Measurements from ENCODE around the gene REN. TPM values are rescaled to one million over a fixed set of nuclear protein-coding genes. Genes with fewer than 3 reads are reported as not detected.

Gene REN
- not detected for total RNA-seq

DNA sequence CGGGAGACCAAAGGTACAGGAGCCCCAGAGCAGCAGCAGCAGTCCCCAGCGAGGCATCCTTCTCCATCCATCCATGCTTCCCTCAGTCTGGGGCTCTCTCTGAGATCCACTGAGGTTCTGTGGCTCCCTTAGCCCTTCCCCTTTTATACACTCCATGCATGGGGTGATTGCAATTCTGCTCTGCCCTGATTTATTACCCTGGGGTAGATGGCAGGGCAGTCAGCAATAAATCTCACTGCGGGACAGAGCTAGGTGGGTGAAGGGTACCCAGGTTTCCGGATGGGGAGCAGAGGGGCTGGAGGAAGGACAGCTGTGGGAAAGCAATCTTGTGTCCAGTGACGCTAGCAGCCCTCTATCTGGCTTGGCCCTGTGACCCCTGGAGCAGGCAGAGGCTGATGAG lies at the start of gene REN:
TSS of gene REN (minus strand) at position 119 of the 400 bp plus-strand sequence. CDS start at position 75, 44 bp downstream.
- DNase-seq, result no peak
- Mint-ChIP-seq H3K9me3 (peaks cover 26% of the 10 kb centered on the region), H3K36me3 (ENCODE audit: low read depth) (no peaks in the 10 kb centered on the region), H3K27me3 (peaks cover 2% of the 10 kb centered on the region), H3K4me3 (no peak within 1 kb of the TSS), H3K27ac (no peak within 1 kb of the TSS), H3K4me1 (no peaks in the 10 kb centered on the region)
- ChIA-PET CTCF (interaction anchor here (0.9 to 1.9 kb wide), 6 partner anchors 8 to 232 kb away, joined by 3 to 6 read pairs (median 3); no protein-coding TSS in a partner anchor), POLR2A (no interaction called here)

DNA sequence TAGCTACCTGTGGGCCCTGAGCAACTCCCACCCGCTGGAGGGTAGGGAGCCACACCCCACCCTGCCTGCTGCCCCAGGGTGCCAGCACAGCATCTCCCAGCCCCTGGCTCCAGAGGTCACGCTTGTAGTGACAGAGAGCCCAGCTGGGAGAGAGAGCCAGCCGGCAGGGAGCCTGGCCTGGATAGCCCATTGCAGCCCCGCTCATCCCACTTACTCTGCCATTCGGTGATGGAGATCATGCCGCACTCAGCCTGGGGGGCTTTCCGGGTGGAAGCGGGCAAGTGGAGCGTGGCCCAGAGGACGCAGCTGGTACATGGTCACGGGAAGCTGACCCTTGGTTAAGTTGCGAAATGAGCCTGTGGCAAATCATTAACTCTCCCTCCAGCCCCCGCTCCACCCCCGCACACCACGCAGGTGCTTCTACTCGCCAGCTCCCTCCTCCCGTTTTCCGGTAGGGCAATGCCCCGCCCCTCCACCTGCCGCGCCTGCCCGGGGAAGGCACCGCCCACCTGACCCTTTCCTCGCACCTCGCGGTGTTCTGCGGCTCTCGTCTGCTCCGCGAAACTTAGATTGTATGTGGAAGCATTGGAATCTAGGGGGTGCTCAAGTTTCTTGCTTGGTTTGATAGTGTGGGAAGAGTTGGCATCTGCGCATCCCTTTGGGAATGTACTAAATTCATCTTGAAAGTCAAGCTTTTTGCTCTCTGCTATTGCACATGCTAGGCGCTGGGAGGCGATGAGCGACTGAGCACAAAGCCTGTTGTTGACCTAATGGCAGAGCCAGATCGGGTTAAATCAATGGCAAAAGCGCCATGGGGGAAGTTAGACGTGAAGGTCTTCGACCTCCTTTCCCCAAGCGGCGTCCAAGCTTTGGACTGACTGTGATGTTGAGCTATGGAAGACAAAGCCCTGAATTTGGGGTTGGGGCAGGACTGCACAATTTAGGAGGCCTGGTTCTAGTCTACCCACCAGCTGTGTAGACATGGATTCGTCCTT lies 47.8 kb upstream of the REN start, which contains the start of gene GOLT1A:
TSS of gene GOLT1A (minus strand) at position 321 of the 995 bp plus-strand sequence. CDS start at position 239, 82 bp downstream.
- no peak within 1 kb of the TSS for H3K27ac Mint-ChIP-seq
- DNase-seq, result peak; percentile 41
- peaks cover 7% of the 10 kb centered on the region for H3K4me1 Mint-ChIP-seq
- POLR2A ChIA-PET, result no interaction called here
- H3K9me3 Mint-ChIP-seq, result no peaks in the 10 kb centered on the region
- CTCF ChIA-PET, result interaction anchor here (0.9 to 1.6 kb wide), 2 partner anchors 149 to 185 kb away, joined by 5 to 9 read pairs; no protein-coding TSS in a partner anchor
- H3K36me3 Mint-ChIP-seq (ENCODE audit: low read depth), result no peaks in the 10 kb centered on the region
- H3K27me3 Mint-ChIP-seq, result peaks cover 8% of the 10 kb centered on the region
- H3K4me3 Mint-ChIP-seq, result no peak within 1 kb of the TSS

DNA sequence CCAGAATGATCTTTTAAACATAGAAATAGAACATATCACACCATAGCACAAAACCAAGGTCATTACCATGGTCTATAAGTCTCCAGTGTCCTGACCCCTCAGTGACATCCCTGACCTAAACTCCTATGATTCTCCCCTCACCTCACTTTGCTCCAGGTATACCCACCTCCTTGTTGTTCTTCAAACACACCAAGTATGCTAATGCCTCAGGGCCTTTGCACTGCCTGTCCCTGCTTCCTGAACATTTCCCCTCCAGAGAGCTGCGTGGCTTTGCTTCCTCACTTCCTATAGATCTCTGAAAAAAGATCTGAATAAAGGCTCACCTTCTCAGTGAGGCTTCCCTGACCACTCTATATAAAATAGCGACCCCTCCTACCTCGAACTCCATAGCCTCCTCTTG lies 46.6 kb upstream of the REN start:
- no peaks in the 10 kb centered on the region for H3K9me3 Mint-ChIP-seq
- H3K27ac Mint-ChIP-seq, result no peak overlapping the region
- H3K36me3 Mint-ChIP-seq (ENCODE audit: low read depth), result no peaks in the 10 kb centered on the region
- POLR2A ChIA-PET, result no interaction called here
- H3K4me1 Mint-ChIP-seq, result peaks cover 7% of the 10 kb centered on the region
- no peak for DNase-seq
- no peak overlapping the region for H3K4me3 Mint-ChIP-seq
- CTCF ChIA-PET, result no interaction called here
- peaks cover 9% of the 10 kb centered on the region for H3K27me3 Mint-ChIP-seq

DNA sequence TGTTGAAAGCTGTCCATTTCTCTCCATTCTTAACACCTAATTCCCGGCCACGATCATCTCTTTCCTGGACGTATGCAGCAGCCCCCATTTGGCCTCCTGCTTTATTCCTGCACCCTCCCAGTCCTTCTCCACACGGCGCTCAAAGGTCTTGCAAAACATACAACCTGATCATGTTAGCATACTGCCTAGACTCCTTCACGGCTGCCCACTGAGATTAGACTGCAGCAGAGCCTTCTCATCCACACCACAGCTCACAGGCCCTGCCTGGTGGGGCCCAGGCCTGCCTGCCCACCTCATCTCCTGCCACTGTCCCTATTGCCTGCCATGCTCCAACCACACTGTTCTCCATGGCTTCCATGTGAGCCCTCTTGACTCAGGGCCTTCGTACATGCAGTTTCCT lies 44.9 kb upstream of the REN start:
- peaks cover 7% of the 10 kb centered on the region for H3K4me1 Mint-ChIP-seq
- no peak for DNase-seq
- CTCF ChIA-PET, result interaction anchor here (0.8 kb wide), 1 partner anchor 44 kb away, joined by 3 read pairs; the partner anchor contains the start of gene REN
- H3K27me3 Mint-ChIP-seq, result peaks cover 21% of the 10 kb centered on the region
- POLR2A ChIA-PET, result no interaction called here
- H3K9me3 Mint-ChIP-seq, result no peaks in the 10 kb centered on the region
- H3K27ac Mint-ChIP-seq, result no peak overlapping the region
- no peaks in the 10 kb centered on the region for H3K36me3 Mint-ChIP-seq (ENCODE audit: low read depth)
- H3K4me3 Mint-ChIP-seq, result no peak overlapping the region

DNA sequence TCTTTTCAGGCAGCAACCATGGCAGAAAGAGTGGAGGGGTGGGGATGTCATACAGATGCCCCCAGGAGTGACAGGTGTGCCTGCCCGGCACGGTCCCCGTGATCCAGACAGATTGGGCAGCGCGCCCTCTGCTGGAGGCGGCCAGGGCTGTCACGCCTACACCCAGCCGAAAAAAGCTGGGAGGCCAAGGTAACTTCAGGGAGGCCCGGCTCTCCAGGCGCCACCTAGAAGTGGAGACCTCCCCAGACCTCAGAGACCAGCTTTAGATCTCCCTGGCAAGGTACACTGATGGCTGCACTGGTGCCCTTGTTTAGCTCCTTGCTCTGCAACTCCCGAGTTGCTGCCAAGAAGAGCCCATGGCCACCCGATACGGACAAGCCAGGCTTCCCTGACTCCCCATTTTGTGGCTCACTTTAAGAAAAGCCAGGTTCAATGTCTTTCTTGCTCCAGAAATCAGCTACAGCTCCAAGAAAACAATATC lies 41.0 kb upstream of the REN start:
- no peak overlapping the region for H3K4me3 Mint-ChIP-seq
- peak; percentile 73 for DNase-seq
- peaks cover 33% of the 10 kb centered on the region for H3K27me3 Mint-ChIP-seq
- H3K36me3 Mint-ChIP-seq (ENCODE audit: low read depth), result no peaks in the 10 kb centered on the region
- POLR2A ChIA-PET, result no interaction called here
- CTCF ChIA-PET, result interaction anchor here (0.6 to 2.6 kb wide), 20 partner anchors 9 to 346 kb away, joined by 3 to 18 read pairs (median 4); partner anchors contain the start of gene REN
- no peaks in the 10 kb centered on the region for H3K9me3 Mint-ChIP-seq
- no peaks in the 10 kb centered on the region for H3K4me1 Mint-ChIP-seq
- H3K27ac Mint-ChIP-seq, result no peak overlapping the region

DNA sequence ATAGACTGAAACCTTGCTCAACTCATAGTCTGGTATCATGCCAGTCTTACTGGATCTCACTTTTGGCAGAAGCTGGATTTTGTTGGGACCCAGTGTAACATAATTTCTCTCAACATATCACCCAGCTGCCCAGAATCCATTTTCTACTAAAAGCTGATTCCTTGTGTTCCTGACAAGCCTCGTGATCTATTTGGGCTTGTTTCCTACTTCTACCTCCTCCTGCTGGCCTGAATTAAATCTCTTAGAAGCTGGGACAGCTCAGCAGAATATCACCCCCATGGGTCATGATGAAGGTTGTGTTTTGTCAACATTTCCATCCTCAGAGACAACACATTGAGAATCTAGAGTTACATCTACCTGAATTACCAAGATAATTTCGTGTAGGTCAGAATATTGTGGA lies 40.0 kb upstream of the REN start:
- Mint-ChIP-seq H3K4me1 (no peaks in the 10 kb centered on the region), H3K9me3 (no peaks in the 10 kb centered on the region), H3K4me3 (no peak overlapping the region), H3K27me3 (peaks cover 35% of the 10 kb centered on the region), H3K27ac (no peak overlapping the region), H3K36me3 (ENCODE audit: low read depth) (no peaks in the 10 kb centered on the region)
- CTCF ChIA-PET, result interaction anchor here (0.8 to 2.6 kb wide), 7 partner anchors 15 to 601 kb away, joined by 3 to 18 read pairs (median 5); no protein-coding TSS in a partner anchor
- DNase-seq, result no peak
- POLR2A ChIA-PET, result no interaction called here

DNA sequence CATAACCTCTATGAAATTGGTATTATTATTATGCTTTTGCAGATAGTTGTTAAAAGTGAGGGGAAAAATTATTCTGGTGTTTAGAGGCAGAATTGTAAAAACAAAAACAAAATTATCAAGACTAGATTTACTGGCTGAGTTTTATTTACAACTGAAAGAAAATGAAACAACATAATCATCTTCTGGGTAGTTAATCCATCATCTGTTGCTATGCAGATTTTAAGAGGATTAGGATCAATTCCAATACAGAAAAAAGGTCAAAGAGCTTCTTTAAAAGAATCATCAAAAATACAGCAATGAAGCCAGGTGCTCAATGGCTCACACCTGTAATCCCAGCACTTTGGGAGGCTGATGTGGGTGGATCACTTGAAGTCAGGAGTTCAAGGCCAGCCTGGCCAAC lies 39.3 kb upstream of the REN start:
- Mint-ChIP-seq H3K27me3 (peaks cover 36% of the 10 kb centered on the region), H3K9me3 (no peaks in the 10 kb centered on the region), H3K4me1 (no peaks in the 10 kb centered on the region), H3K4me3 (no peak overlapping the region), H3K27ac (no peak overlapping the region), H3K36me3 (ENCODE audit: low read depth) (no peaks in the 10 kb centered on the region)
- ChIA-PET CTCF (interaction anchor here (1.4 to 2.6 kb wide), 3 partner anchors 15 to 601 kb away, joined by 3 to 18 read pairs (median 8); no protein-coding TSS in a partner anchor), POLR2A (no interaction called here)
- no peak for DNase-seq

DNA sequence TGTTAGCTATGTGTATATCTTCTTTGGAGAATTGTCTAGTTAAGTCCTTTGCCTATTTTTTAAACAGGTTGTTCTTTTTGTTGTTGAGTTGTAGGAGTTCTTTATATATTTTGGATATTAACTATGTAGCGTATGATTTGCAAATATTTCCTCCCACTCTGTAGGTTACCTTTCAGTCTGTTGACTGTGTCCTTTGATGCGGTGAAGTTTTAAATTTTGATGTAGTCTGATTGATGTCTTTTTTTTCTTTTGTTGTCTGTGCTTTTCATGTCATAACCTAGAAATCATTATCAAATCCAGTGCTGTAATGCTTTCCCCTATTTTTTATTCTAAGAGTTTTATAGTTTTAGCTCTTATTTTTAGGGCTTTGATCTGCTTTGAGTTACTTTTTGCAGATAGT lies 38.8 kb upstream of the REN start:
- H3K27me3 Mint-ChIP-seq, result peaks cover 36% of the 10 kb centered on the region

DNA sequence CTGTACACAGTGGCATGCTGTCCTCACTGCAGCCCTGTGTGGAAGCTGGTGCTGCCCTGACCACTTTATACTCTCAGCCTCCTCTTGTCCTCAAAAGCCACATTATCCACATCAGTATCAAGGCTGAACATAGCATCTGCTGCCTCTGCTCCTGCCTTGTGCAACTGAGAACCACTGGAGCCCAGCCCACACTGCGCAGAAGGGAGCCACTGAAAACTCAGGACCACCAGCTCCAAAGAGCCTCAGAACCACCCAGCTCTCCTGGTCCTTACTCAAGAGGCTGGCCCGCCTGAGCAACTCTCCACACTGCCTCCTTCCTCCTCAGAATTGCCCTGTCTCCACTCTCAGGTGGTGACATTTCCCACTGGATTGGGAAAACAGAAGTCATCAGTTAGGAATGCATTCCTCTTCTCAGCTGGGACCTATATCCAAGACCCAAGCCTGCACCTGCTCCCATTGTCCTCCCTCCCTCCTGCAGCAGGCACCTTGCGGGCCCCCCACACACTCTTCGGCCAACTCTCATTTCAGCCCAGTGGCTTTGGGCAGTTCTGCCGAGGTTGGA lies 37.1 kb upstream of the REN start:
- ChIA-PET POLR2A (no interaction called here), CTCF (no interaction called here)
- Mint-ChIP-seq H3K27me3 (peaks cover 36% of the 10 kb centered on the region), H3K27ac (no peak overlapping the region), H3K9me3 (no peaks in the 10 kb centered on the region), H3K4me1 (no peaks in the 10 kb centered on the region), H3K36me3 (ENCODE audit: low read depth) (no peaks in the 10 kb centered on the region), H3K4me3 (no peak overlapping the region)
- no peak for DNase-seq

More for the DNA sequence above, 38.8 kb upstream of the REN start:
- DNase-seq, result no peak
- Mint-ChIP-seq H3K9me3 (no peaks in the 10 kb centered on the region), H3K27ac (no peak overlapping the region), H3K36me3 (ENCODE audit: low read depth) (no peaks in the 10 kb centered on the region), H3K4me3 (no peak overlapping the region), H3K4me1 (no peaks in the 10 kb centered on the region)
- ChIA-PET POLR2A (no interaction called here), CTCF (interaction anchor here (1.4 kb wide), 1 partner anchor 602 kb away, joined by 3 read pairs; no protein-coding TSS in a partner anchor)

DNA sequence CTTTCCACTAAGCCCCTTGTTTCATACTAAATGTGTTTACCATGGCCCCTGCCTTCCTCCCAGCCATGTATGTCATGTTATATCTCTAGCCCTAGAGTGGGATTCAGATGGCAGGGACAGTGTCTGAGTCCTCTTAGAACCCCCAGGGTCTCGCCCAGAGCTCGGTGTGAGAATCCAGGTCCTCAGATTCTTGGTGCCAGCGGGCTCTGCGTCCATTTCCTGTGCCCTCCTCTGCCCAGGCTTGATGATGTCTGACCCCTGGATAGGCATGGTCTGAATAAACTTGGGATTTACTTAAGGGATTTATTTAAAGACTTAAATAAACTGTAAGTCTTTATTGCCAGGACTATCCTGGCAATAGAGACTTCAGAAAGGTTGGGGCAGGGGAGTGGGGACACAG lies 36.3 kb upstream of the REN start:
- no peaks in the 10 kb centered on the region for H3K4me1 Mint-ChIP-seq
- no peak overlapping the region for H3K27ac Mint-ChIP-seq
- DNase-seq, result no peak
- no peaks in the 10 kb centered on the region for H3K36me3 Mint-ChIP-seq (ENCODE audit: low read depth)
- H3K4me3 Mint-ChIP-seq, result no peak overlapping the region
- peaks cover 33% of the 10 kb centered on the region for H3K27me3 Mint-ChIP-seq
- ChIA-PET CTCF (no interaction called here), POLR2A (no interaction called here)
- no peaks in the 10 kb centered on the region for H3K9me3 Mint-ChIP-seq

DNA sequence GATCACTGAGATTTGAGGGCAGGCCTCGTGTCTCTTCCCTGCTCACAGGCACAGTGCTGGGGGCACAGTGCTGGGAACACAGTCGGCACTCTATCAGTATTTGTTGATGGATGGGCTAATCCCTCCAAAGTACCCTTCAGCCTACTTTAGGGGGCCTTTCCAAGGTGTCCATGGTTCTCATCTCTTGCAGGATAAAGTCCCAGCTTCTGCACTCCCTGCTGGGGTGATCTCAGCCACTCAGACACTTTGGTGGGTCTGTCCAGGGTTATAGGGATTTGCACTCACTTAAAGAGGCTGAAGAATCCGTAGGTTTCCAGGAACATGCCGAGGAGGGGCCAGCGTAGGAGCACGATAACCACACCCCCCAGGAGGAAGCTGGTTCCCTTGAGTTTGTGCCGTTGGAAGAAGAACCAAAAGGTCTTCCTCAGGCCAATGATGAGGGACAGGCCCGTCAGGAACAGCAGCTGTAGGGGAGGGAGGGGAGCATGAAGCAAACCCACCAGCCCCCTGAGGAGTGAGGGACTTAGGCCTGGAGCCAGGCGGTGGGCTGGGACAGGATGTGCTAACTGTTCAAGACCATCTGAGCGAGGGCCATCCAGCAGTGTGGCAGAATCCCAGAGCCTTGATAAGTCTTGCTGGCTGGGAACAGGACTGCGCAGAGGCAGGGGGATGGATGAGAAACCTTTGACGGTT lies 35.4 kb upstream of the REN start:
- Mint-ChIP-seq H3K27me3 (peaks cover 27% of the 10 kb centered on the region), H3K27ac (no peak overlapping the region), H3K9me3 (no peaks in the 10 kb centered on the region), H3K36me3 (ENCODE audit: low read depth) (no peaks in the 10 kb centered on the region), H3K4me1 (no peaks in the 10 kb centered on the region), H3K4me3 (no peak overlapping the region)
- CTCF ChIA-PET, result no interaction called here
- DNase-seq, result no peak
- POLR2A ChIA-PET, result no interaction called here

DNA sequence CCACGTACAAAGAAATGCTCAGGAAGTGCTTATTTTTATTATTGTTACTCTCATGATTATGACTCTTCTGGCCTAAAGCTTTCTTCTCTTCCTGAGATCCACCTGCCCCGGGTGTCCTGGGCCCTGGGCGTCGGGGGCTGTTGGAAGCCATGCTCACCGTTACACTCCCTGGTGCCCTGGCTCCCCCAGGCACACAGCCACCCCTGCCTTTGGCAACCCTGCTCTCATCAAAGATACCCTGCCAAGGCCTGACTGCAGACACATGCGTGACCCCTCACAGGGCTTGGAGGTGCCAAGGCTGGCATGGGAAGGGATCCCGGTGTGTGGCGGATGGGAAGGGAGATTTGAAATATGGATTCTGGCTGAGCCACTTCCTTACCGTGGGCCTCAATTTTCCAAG lies 33.4 kb upstream of the REN start:
- no peak overlapping the region for H3K27ac Mint-ChIP-seq
- peaks cover 12% of the 10 kb centered on the region for H3K27me3 Mint-ChIP-seq
- H3K4me3 Mint-ChIP-seq, result no peak overlapping the region
- peaks cover 8% of the 10 kb centered on the region for H3K9me3 Mint-ChIP-seq
- DNase-seq, result no peak
- H3K4me1 Mint-ChIP-seq, result peaks cover 2% of the 10 kb centered on the region
- no peaks in the 10 kb centered on the region for H3K36me3 Mint-ChIP-seq (ENCODE audit: low read depth)
- ChIA-PET POLR2A (no interaction called here), CTCF (interaction anchor here (1.8 kb wide), 1 partner anchor 7 kb away, joined by 10 read pairs; no protein-coding TSS in a partner anchor)
